SU-DHL-6 (cell line): ENCODE results near the gene PDK4.

ENCODE experiments used
- H2AFZ ChIP-seq: fragments of 200-600 bp; sonication (generic); 2 replicates; pipeline ENCODE4 v1.6.1; 2014; ENCODE audit warnings: low read depth, mild to moderate bottlenecking, moderate library complexity, mixed read lengths, antibody characterized with exemption, low read length; ENCODE audit not compliant: severe bottlenecking
- H3F3A ChIP-seq: fragments of 200-600 bp; shearing (Covaris generic); 2 replicates; pipeline ENCODE4 v1.6.0; 2016; ENCODE audit warnings: antibody characterized with exemption, mild to moderate bottlenecking; ENCODE audit not compliant: insufficient read depth
- H3K27ac ChIP-seq: fragments of 200-600 bp; sonication (generic); 2 replicates; pipeline ENCODE4 v1.5.1; 2016; ENCODE audit warnings: low read depth, mild to moderate bottlenecking, low read length, moderate library complexity, mixed read lengths
- H3K27me3 ChIP-seq: fragments of 200-600 bp; sonication (generic), shearing (Covaris generic); 2 replicates; pipeline ENCODE4 v1.6.0; 2014; ENCODE audit warnings: mild to moderate bottlenecking, low read length
- H3K36me3 ChIP-seq: fragments of 200-600 bp; sonication (generic); 2 replicates; pipeline ENCODE4 v1.6.1; 2014; ENCODE audit warnings: mild to moderate bottlenecking, low read length, mixed read lengths
- H3K4me2 ChIP-seq: fragments of 300-600, 200-600 bp; shearing (Covaris generic), sonication (generic); 2 replicates; pipeline ENCODE4 v1.6.0; 2014; ENCODE audit warnings: low read length, low read depth, mild to moderate bottlenecking; ENCODE audit not compliant: poor library complexity, severe bottlenecking
- H3K4me3 ChIP-seq: fragments of 200-600 bp; sonication (generic); 2 replicates; pipeline ENCODE4 v1.5.1; 2014; ENCODE audit warnings: antibody characterized with exemption, low read length, mild to moderate bottlenecking, mixed read lengths; ENCODE audit not compliant: insufficient read depth, poor library complexity, severe bottlenecking
- H3K79me2 ChIP-seq: fragments of 200-600 bp; sonication (generic); 2 replicates; pipeline ENCODE4 v1.6.1; 2014; ENCODE audit warnings: mild to moderate bottlenecking, low read length, moderate library complexity; ENCODE audit not compliant: insufficient read depth
- H3K9ac ChIP-seq: fragments of 200-600 bp; sonication (generic); 2 replicates; pipeline ENCODE4 v1.7.0; 2014; ENCODE audit warnings: mild to moderate bottlenecking, low read length
- H3K9me2 ChIP-seq: fragments of 200-600 bp; sonication (generic); replicated peaks from 2 replicates; pipeline ENCODE4 v1.6.1; 2014; ENCODE audit warnings: low read length; ENCODE audit not compliant: insufficient read depth
- H3K9me3 ChIP-seq: fragments of 200-600 bp; sonication (generic); 2 replicates; pipeline ENCODE4 v1.6.1; 2014; ENCODE audit warnings: low read length, mixed read lengths; ENCODE audit not compliant: insufficient read depth
- H4K20me1 ChIP-seq: fragments of 200-600 bp; sonication (generic); 2 replicates; pipeline ENCODE4 v1.6.1; 2014; ENCODE audit warnings: low read depth, mild to moderate bottlenecking, antibody characterized with exemption, low read length, moderate library complexity, mixed read lengths
- CTCF ChIP-seq: fragments of 200-600 bp; sonication (generic); IDR thresholded peaks from one replicate; pipeline ENCODE4 v1.5.1; 2017; ENCODE audit warnings: antibody characterized with exemption, mild to moderate bottlenecking, low read length, moderate library complexity; ENCODE audit not compliant: insufficient read depth, poor library complexity, severe bottlenecking
- EZH2phosphoT487 ChIP-seq: fragments of 200-600 bp; sonication (generic), shearing (Covaris generic); conservative IDR thresholded peaks from 2 replicates; pipeline ENCODE4 v1.6.1; 2018; ENCODE audit warnings: mild to moderate bottlenecking, antibody characterized with exemption, low read length, moderate library complexity, mixed read lengths

The PDK4 gene

DNA sequence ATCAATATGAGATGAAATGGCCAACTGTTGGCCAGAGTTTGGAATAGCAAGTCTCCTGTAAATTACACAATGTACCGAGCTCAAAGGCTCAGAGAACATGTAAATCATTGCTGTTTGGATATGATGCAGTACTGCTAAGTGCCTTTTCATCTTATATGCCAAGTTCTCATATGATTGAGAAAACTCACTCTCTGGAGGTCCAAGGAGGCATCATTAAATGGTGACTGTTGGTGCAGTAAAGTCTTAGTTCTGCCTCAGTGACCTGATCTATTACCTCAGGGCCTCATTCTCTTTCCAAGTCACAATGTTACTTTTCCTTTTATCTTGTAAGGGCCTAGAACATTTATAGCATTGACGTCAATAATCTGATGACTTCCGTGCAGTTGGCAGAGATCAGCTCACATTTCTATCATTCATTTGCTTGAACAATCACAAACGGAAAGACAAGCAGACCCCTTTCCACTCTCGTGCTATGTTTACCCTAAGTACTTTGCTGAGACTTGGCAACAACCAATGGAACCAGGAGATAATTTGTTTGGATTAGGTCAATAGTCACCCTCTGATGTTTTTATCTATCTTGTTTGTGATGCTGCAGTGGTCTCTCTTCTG is 32.6 kb upstream of the PDK4 start:
- H3K4me3 ChIP-seq: no peak overlapping the region
- no peaks in the 10 kb centered on the region for H3K36me3 ChIP-seq
- H4K20me1 ChIP-seq: no peaks in the 10 kb centered on the region
- H3K9me3 ChIP-seq: no peaks in the 10 kb centered on the region
- H3K27me3 ChIP-seq: no peaks in the 10 kb centered on the region
- TF ChIP-seq CTCF: no peak
- no peak for TF ChIP-seq EZH2phosphoT487
- no peaks in the 10 kb centered on the region for H3K9me2 ChIP-seq
- H3F3A ChIP-seq: no peaks in the 10 kb centered on the region
- H2AFZ ChIP-seq: no peak overlapping the region
- H3K79me2 ChIP-seq: no peaks in the 10 kb centered on the region
- H3K9ac ChIP-seq: no peak overlapping the region
- no peak overlapping the region for H3K27ac ChIP-seq
- H3K4me2 ChIP-seq: no peak overlapping the region

GRCh38 chr7:95623788-95624187 is 27.5 kb upstream of the PDK4 start:
- Histone ChIP-seq H3K9ac (no peak overlapping the region), H4K20me1 (no peaks in the 10 kb centered on the region), H3K36me3 (no peaks in the 10 kb centered on the region), H3K27me3 (no peaks in the 10 kb centered on the region), H3K9me2 (no peaks in the 10 kb centered on the region), H3K79me2 (no peaks in the 10 kb centered on the region), H3K4me2 (no peak overlapping the region), H3K4me3 (no peak overlapping the region), H3K9me3 (no peaks in the 10 kb centered on the region), H2AFZ (no peak overlapping the region), H3F3A (no peaks in the 10 kb centered on the region), H3K27ac (no peak overlapping the region)
- TF ChIP-seq EZH2phosphoT487 (no peak), CTCF (no peak)

- TF ChIP-seq EZH2phosphoT487 (no peak), CTCF (no peak)
- no peaks in the 10 kb centered on the region for H3F3A ChIP-seq
- H3K27me3 ChIP-seq: no peaks in the 10 kb centered on the region
- H2AFZ ChIP-seq: no peak overlapping the region
- no peak overlapping the region for H3K9ac ChIP-seq
- H3K27ac ChIP-seq: no peak overlapping the region
- H3K9me2 ChIP-seq: no peaks in the 10 kb centered on the region
- no peak overlapping the region for H3K4me2 ChIP-seq
- no peaks in the 10 kb centered on the region for H3K79me2 ChIP-seq
- H3K4me3 ChIP-seq: no peak overlapping the region
- H4K20me1 ChIP-seq: no peaks in the 10 kb centered on the region
- no peaks in the 10 kb centered on the region for H3K36me3 ChIP-seq
- H3K9me3 ChIP-seq: no peaks in the 10 kb centered on the region
Observed at GRCh38 chr7:95622859-95623258, 26.5 kb upstream of the PDK4 start.
